Prostate gland (tissue), 2 donors: ENCODE results near the gene ZMIZ1. TPM values are rescaled to one million over a fixed set of nuclear protein-coding genes. Genes with fewer than 3 reads are reported as not detected.

Source experiments
- DNase-seq: peaks from one replicate; pipeline ENCODE4 v3.0.0-alpha.2; 2019; ENCODE audit warnings: low spot score
- H3K27ac ChIP-seq, 2 donors: fragments of 200-600 bp; sonication (generic); 2 replicates each; pipeline ENCODE4 v1.5.1; 2017 to 2019
- H3K27me3 ChIP-seq: fragments of 200-600 bp; sonication (generic); replicated peaks from 2 replicates; pipeline ENCODE4 v1.5.1; 2019; ENCODE audit not compliant: insufficient read depth
- H3K36me3 ChIP-seq, 2 donors: fragments of 200-600 bp; sonication (generic); 1 replicate in 1 of 2; 2 replicates in 1 of 2; pipeline versions ENCODE4 v1.5.1 to v1.8.1; 2017 to 2019
- H3K4me1 ChIP-seq: fragments of 200-600 bp; sonication (generic); replicated peaks from 2 replicates; pipeline ENCODE4 v1.5.1; 2019
- H3K4me3 ChIP-seq, 2 donors: fragments of 200-600 bp; sonication (generic); 2 replicates each; pipeline ENCODE4 v1.5.1; 2017 to 2019
- H3K9me3 ChIP-seq: fragments of 200-600 bp; sonication (generic); 2 replicates; pipeline ENCODE4 v1.5.1; 2017
- POLR2A ChIP-seq: fragments of 450-650 bp; IDR thresholded peaks from one replicate; pipeline ENCODE4 v1.6.1; 2016; ENCODE audit warnings: antibody characterized with exemption, mild to moderate bottlenecking
- POLR2AphosphoS5 ChIP-seq: sonication (generic); formaldehyde crosslinking; IDR thresholded peaks from one replicate; pipeline ENCODE4 v1.6.1; 2017; ENCODE audit warnings: antibody characterized with exemption
- WGBS: methylation state at CpG from one replicate; pipeline ENCODE4 v1.1.5; 2018; 5-methylcytosine and 5-hydroxymethylcytosine counted together
- intact Hi-C: fragments of 100-400 bp; cut with DNase I; formaldehyde crosslinking; loops from one replicate; pipeline ENCODE4 v1.14.2; 2022
- total RNA-seq, 2 donors: library from RNA; depleted of rRNA; stranded (reverse); fragments of >200 nt; gene quantifications; one replicate each; pipeline ENCODE4 v1.1.0, GENCODE V29; 2016
- TF ChIP-seq, protein P1 (sequence below), 4 experiments: fragments of 200-600 bp in 2 of 4; fragments of 450-650 bp in 2 of 4; sonication (generic) in 2 of 4; IDR thresholded peaks; 1 replicate in 3 of 4; 2 replicates in 1 of 4; pipeline ENCODE4 v1.5.1; 2016 to 2019; ENCODE audit warnings: antibody characterized with exemption in 4 of 4, mild to moderate bottlenecking in 2 of 4, moderate library complexity in 2 of 4

Gene ZMIZ1, protein sequence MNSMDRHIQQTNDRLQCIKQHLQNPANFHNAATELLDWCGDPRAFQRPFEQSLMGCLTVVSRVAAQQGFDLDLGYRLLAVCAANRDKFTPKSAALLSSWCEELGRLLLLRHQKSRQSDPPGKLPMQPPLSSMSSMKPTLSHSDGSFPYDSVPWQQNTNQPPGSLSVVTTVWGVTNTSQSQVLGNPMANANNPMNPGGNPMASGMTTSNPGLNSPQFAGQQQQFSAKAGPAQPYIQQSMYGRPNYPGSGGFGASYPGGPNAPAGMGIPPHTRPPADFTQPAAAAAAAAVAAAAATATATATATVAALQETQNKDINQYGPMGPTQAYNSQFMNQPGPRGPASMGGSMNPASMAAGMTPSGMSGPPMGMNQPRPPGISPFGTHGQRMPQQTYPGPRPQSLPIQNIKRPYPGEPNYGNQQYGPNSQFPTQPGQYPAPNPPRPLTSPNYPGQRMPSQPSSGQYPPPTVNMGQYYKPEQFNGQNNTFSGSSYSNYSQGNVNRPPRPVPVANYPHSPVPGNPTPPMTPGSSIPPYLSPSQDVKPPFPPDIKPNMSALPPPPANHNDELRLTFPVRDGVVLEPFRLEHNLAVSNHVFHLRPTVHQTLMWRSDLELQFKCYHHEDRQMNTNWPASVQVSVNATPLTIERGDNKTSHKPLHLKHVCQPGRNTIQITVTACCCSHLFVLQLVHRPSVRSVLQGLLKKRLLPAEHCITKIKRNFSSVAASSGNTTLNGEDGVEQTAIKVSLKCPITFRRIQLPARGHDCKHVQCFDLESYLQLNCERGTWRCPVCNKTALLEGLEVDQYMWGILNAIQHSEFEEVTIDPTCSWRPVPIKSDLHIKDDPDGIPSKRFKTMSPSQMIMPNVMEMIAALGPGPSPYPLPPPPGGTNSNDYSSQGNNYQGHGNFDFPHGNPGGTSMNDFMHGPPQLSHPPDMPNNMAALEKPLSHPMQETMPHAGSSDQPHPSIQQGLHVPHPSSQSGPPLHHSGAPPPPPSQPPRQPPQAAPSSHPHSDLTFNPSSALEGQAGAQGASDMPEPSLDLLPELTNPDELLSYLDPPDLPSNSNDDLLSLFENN
- 10 to 100 TPM; 69.6 to 78.5 TPM for total RNA-seq

DNA sequence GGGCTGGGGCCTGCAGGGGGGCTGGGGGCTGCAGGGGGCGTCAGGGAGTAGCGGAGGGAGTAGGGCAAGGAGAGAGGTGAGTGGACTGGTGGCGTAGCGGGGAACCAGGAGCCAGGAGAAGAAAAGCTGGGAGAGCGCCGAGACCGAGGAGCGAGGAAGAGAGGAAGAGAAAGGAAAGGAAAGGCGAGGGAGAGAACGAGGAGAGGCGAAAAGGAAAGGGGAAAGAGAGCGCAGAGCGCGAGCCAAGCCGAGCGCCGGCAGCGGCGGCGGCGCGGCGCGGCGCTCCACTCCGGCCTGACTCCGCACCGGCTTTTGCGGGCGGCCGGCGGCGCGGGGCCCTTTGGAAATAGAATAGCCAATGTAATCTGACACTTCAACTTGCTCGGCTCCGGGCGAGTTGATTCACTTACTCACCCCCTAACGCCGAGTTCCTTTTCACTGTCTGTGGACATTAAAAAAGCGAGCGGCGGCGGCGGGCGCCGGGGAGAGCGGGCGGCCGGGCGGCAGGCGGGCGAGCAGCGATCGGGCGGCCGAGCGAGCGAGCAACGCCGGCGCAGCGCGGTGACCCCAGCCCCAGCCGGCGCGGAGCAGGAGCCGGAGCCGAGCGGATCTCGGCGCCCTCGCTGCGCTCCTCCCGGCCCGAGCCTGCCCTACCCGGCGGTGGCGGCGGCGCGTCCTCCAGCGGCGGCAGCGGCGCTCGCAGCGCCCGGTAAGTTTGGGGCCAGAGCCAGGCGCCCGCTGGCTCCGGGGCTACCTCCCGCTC is at the start of gene ZMIZ1:
Gene ZMIZ1, plus strand, starts transcription at position 405 of the 763 bp plus-strand sequence. CDS start 132,667 bp downstream, outside the sequence.
- peak within 1 kb of the TSS; percentile 92 to 93 for H3K4me3 ChIP-seq
- H3K9me3 ChIP-seq = no peaks in the 10 kb centered on the region
- peak; percentile 92 for DNase-seq
- no peaks in the 10 kb centered on the region for H3K27me3 ChIP-seq
- intact Hi-C loops = loop anchor here (2.0 to 10.0 kb wide), 3 partner anchors 94 to 1024 kb away; no protein-coding TSS in a partner anchor
- H3K27ac ChIP-seq = peak within 1 kb of the TSS; percentile 97 to 99
- no peaks in the 10 kb centered on the region for H3K36me3 ChIP-seq
- TF ChIP-seq, protein P1, sequence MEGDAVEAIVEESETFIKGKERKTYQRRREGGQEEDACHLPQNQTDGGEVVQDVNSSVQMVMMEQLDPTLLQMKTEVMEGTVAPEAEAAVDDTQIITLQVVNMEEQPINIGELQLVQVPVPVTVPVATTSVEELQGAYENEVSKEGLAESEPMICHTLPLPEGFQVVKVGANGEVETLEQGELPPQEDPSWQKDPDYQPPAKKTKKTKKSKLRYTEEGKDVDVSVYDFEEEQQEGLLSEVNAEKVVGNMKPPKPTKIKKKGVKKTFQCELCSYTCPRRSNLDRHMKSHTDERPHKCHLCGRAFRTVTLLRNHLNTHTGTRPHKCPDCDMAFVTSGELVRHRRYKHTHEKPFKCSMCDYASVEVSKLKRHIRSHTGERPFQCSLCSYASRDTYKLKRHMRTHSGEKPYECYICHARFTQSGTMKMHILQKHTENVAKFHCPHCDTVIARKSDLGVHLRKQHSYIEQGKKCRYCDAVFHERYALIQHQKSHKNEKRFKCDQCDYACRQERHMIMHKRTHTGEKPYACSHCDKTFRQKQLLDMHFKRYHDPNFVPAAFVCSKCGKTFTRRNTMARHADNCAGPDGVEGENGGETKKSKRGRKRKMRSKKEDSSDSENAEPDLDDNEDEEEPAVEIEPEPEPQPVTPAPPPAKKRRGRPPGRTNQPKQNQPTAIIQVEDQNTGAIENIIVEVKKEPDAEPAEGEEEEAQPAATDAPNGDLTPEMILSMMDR (IDR thresholded peaks at IDR 0.05) = peak in 2 of 4 experiments; percentile 30 to 34
- TF ChIP-seq POLR2AphosphoS5 (peak; percentile 87), POLR2A (peak; percentile 70)
- peaks cover 19% of the 10 kb centered on the region for H3K4me1 ChIP-seq
- WGBS = under 1% methylated on average over 78 of the region's 92 CpGs

DNA sequence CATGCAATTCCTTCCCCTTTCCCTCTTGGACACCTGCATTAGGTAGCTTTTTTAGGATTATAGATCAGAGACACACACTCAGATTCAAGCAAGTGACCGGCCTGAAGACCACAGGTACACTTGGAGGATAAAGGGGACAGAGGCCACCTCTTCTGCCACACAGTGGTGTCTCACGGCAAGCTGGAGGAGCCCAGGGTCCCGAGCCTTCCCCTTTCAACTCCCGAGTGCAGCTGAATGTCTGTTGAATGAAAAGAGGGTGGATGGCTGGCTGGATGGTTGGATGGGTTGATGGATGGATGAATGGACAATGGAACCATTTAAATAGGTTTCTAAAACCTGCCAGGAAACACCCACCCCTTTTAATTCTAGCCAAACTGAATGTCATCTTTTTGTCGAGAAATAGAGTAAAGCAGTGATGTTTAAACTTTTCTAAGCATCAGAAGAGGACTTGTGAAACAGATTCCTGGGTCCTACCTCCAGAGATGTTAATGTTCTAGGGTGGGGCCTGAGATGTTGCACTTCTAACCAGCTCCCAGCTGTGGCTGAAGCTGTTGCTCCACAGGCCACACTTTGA is 49.2 kb upstream of the ZMIZ1 start:
- intact Hi-C loops = no loop called here
- H3K27ac ChIP-seq = no peak overlapping the region
- 74% methylated on average over 5 of the region's 5 CpGs for WGBS
- no peak for TF ChIP-seq POLR2AphosphoS5
- TF ChIP-seq POLR2A = no peak
- TF ChIP-seq, protein P1 (IDR thresholded peaks at IDR 0.05) = no peak
- no peak for DNase-seq
- no peaks in the 10 kb centered on the region for H3K27me3 ChIP-seq
- H3K4me3 ChIP-seq = no peak overlapping the region
- H3K4me1 ChIP-seq = no peaks in the 10 kb centered on the region
- H3K36me3 ChIP-seq = no peaks in the 10 kb centered on the region
- no peaks in the 10 kb centered on the region for H3K9me3 ChIP-seq

DNA sequence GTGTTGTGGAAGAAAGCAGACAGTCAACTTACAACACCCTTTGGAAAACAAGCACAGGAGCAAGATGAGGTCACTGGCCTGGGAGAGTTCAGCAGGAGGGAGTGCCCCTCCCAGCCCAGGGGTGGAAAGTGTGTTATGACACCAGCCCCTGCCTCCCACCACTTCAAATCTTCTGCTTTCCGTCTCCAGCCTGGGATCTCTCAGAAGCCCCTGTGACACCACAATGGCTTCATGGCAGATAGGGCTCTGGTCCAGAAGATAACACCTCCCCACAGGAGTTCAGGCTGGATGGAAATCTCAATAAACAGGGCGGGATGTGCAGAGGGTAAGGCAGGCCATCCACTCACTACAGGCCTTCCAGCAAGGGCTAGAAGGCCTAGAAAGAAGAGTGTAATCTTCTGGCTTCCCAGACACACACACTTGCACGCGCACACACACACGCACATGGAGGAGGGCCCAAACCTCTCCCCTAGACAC is 48.7 kb upstream of the ZMIZ1 start:
- Histone ChIP-seq H3K4me3 (no peak overlapping the region), H3K27me3 (no peaks in the 10 kb centered on the region), H3K9me3 (no peaks in the 10 kb centered on the region), H3K27ac (no peak overlapping the region), H3K4me1 (no peaks in the 10 kb centered on the region), H3K36me3 (no peaks in the 10 kb centered on the region)
- intact Hi-C loops = no loop called here
- TF ChIP-seq POLR2AphosphoS5 (no peak), POLR2A (no peak)
- TF ChIP-seq, protein P1 (IDR thresholded peaks at IDR 0.05) = no peak
- WGBS = 90% methylated on average over 5 of the region's 5 CpGs
- no peak for DNase-seq

DNA sequence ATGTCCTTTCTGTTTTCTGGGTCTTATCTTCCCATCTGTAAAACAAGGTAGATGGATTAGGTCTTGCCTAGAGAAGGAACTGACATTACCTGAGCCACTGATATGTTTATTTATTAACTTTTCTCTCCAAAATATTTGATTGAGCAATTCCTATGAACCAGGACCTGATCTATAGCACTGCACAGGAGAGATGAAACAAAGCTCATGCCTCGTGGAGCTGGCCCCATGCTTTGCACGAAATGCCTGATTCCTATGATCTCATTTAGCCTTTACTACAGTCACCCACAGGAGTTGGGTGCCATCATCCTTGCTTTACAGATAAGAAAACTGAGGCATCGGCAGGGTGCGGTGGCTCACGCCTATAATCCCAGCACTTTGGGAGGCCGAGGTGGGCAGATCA is 48.2 kb upstream of the ZMIZ1 start:
- DNase-seq = no peak
- H3K4me1 ChIP-seq = no peaks in the 10 kb centered on the region
- H3K4me3 ChIP-seq = no peak overlapping the region
- intact Hi-C loops = no loop called here
- H3K36me3 ChIP-seq = no peaks in the 10 kb centered on the region
- WGBS = 95% methylated on average over 6 of the region's 6 CpGs
- TF ChIP-seq, protein P1 (IDR thresholded peaks at IDR 0.05) = no peak
- no peak overlapping the region for H3K27ac ChIP-seq
- H3K9me3 ChIP-seq = no peaks in the 10 kb centered on the region
- H3K27me3 ChIP-seq = no peaks in the 10 kb centered on the region
